C4-2B (cell line): ENCODE data around the gene PIGQ.

Experiments used
- H3K27ac ChIP-seq: fragments of 450-650 bp; 2 replicates; pipeline ENCODE4 v1.5.1; 2017
- ZFX ChIP-seq: fragments of 450-650 bp; IDR thresholded peaks from 2 replicates; pipeline ENCODE4 v1.6.1; 2017
- TF ChIP-seq, protein P1 (sequence below): fragments of 450-650 bp; conservative IDR thresholded peaks from 2 replicates; pipeline ENCODE4 v1.5.1; 2017; ENCODE audit warnings: mild to moderate bottlenecking

Gene PIGQ

GRCh38 chr16:548586-548985, 21.2 kb upstream of the PIGQ start:
- no peak for TF ChIP-seq ZFX
- TF ChIP-seq, protein P1, sequence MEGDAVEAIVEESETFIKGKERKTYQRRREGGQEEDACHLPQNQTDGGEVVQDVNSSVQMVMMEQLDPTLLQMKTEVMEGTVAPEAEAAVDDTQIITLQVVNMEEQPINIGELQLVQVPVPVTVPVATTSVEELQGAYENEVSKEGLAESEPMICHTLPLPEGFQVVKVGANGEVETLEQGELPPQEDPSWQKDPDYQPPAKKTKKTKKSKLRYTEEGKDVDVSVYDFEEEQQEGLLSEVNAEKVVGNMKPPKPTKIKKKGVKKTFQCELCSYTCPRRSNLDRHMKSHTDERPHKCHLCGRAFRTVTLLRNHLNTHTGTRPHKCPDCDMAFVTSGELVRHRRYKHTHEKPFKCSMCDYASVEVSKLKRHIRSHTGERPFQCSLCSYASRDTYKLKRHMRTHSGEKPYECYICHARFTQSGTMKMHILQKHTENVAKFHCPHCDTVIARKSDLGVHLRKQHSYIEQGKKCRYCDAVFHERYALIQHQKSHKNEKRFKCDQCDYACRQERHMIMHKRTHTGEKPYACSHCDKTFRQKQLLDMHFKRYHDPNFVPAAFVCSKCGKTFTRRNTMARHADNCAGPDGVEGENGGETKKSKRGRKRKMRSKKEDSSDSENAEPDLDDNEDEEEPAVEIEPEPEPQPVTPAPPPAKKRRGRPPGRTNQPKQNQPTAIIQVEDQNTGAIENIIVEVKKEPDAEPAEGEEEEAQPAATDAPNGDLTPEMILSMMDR: no peak
- H3K27ac ChIP-seq: no peak overlapping the region

DNA sequence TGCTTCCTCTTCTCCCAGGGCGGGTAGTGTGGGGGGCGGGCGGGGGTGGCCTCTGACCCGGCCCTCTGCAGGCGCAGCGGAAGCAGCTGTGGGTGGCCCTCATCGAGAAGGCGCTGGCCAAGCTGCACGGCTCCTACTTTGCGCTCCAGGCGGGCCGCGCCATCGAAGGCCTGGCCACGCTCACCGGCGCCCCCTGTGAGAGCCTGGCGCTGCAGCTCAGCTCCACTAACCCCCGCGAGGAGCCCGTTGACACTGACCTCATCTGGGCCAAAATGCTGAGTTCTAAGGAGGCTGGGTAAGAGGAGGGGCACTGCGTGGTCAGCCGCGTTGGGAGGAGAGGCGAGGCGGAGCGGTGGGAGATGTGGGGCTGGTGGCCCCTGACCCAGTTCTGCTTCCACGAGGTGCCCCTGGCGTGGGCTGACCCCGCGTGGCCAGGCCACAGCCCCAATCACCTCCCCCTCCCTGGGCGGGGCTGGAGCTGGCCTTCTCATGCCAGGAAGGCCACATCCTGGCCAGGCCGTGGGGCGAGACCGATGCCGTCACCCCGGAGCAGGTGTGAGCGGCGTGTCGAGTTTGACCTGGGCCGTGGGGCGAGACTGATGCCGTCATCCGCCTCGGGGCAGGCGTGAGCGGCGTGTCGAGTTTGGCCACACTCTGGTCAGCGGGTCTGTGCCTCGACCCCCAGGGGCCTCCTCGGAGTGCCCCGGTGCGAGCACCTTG, 20.1 kb upstream of the PIGQ start:
- no peak for TF ChIP-seq ZFX
- TF ChIP-seq, protein P1: no peak; the same call in 1 of the 2 replicates
- no peak overlapping the region for H3K27ac ChIP-seq

DNA sequence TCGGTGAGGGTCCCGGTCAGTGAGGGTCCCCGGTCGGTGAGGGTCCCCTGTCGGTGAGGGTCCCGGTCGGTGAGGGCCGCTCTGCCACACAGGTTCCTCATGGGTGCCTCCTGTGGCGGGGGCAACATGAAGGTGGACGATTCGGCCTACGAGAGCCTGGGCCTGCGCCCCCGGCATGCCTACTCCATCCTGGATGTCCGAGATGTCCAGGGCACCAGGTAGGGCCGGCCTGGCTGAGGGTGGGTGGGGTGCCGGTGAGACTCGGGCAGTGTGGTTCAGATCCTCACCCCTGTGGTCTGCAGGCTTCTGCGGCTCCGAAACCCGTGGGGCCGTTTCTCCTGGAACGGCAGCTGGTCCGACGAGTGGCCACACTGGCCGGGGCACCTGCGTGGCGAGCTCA, 18.6 kb upstream of the PIGQ start:
- H3K27ac ChIP-seq: no peak overlapping the region
- TF ChIP-seq ZFX: no peak
- TF ChIP-seq, protein P1: no peak

DNA sequence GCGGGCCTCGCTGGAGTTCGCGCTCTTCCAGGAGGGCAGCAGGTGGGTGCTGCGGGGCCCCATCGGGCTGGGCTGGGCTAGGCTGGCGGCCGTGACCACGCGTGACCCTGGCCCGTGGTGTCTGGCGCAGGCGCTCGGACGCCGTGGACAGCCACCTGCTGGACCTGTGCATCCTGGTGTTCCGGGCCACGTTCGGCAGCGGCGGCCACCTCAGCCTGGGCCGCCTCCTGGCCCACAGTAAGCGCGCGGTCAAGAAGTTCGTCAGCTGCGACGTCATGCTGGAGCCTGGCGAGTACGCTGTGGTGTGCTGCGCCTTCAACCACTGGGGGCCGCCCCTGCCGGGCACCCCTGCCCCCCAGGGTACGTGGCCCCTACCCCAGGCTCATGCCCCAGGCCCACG, 17.6 kb upstream of the PIGQ start:
- TF ChIP-seq, protein P1: no peak
- no peak for TF ChIP-seq ZFX
- H3K27ac ChIP-seq: no peak overlapping the region

DNA sequence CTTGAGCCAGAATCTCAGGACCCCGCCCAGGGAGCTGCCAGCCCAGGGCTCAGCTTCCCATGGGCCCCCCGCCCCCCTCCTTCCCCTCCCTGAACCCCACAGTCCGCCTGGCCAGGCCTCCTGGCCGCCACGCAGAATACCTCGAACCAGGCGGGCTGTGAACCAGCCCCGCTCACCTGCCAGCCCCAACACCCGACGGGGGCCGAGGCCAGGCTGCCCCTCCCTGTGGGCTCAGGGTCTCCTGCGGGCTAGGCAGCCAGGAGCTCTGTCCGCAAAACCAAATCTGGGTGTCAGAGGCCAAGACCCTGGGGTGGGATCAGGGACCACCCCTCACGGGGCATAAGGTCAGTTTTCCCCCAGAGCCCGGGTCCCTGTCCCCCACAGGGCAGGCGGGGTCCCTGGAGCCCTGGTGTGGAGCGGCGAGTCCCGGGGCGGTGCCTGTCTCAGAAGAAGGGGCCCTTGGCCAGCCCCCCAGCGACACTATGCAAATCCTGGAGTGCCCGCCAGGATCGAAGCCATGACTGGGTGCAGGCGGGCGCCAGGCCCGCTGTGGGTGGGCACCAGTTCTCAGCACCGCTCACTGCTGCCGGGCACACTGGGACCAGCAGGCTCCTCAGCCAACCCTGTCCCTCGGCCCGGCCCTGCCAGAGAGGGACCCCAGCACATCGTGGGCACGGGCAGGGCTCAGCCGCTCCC, 16.0 kb upstream of the PIGQ start:
- TF ChIP-seq, protein P1: no peak
- TF ChIP-seq ZFX: no peak
- H3K27ac ChIP-seq: no peak overlapping the region

- H3K27ac ChIP-seq: no peak overlapping the region
These were observed 15.5 kb upstream of the PIGQ start for GRCh38 chr16:554297-554621.

More at GRCh38 chr16:554297-554621, 15.5 kb upstream of the PIGQ start:
- TF ChIP-seq, protein P1: no peak
- no peak for TF ChIP-seq ZFX
